ENCODE data around the gene LDLRAD2. TPM values are rescaled to one million over a fixed set of nuclear protein-coding genes. Genes with fewer than 3 reads are reported as not detected.
A peak's percentile ranks its signal among the peaks of the same experiment; 100 is the strongest.

Gene LDLRAD2
- total RNA-seq, 1 experiment from 2014 or later: 1.0 TPM

- Mint-ChIP-seq H3K9me3 (peaks cover 5 to 7% of the 10 kb centered on the region in 2 experiments; a peak in 3 of 5 replicates), H3K36me3 (ENCODE audit: insufficient read depth in 1 of 3, low read depth in 3 of 3) (peaks cover 2 to 8% (median 7%) of the 10 kb centered on the region in 3 experiments; a peak in 6 of 7 replicates), H3K27me3 (ENCODE audit: low read depth) (no peaks in the 10 kb centered on the region; the same call in 1 of the 2 replicates), H3K4me1 (peaks cover 10 to 18% of the 10 kb centered on the region in 2 experiments), H3K4me3 (peak overlapping the region; percentile 86 to 92), H3K27ac (peak overlapping the region; percentile 81 to 96 (median 87))
- Histone ChIP-seq H2AK5ac (ENCODE audit: insufficient read length, low read length) (no peak overlapping the region), H3K79me1 (ENCODE audit: insufficient read depth, low read depth, low read length, poor library complexity, severe bottlenecking) (peaks cover 2% of the 10 kb centered on the region), H3K4me1 (ENCODE audit: insufficient read depth, low read length) (no peaks in the 10 kb centered on the region), H3K79me2 (ENCODE audit: insufficient read depth, low read length) (peaks cover 37% of the 10 kb centered on the region; the same call in 1 of the 2 replicates), H3K4me2 (ENCODE audit: insufficient read depth, insufficient read length, low read length) (peak overlapping the region; percentile 87), H2BK5ac (ENCODE audit: insufficient read length, low read length) (peak overlapping the region; percentile 73), H3K9ac (ENCODE audit: extremely low read depth, insufficient read length, low read length) (peak overlapping the region; percentile 89), H2AFZ (ENCODE audit: low read length) (no peak overlapping the region), H3K23ac (ENCODE audit: insufficient read length, low read depth, low read length) (no peak overlapping the region), H3K4ac (ENCODE audit: low read depth, low read length) (no peak overlapping the region), H4K5ac (ENCODE audit: insufficient read length, low read depth, low read length) (no peak overlapping the region), H2BK15ac (ENCODE audit: low read depth, low read length) (no peak overlapping the region), H3K27me3 (ENCODE audit: insufficient read depth, low read length) (no peaks in the 10 kb centered on the region), H3K56ac (ENCODE audit: insufficient read length, low read depth, low read length) (no peak overlapping the region), H4K20me1 (ENCODE audit: control insufficient read depth, insufficient read depth, insufficient read length) (no peaks in the 10 kb centered on the region), H3K14ac (ENCODE audit: insufficient read depth, low read length) (peak overlapping the region; percentile 93), H3T11ph (ENCODE audit: low read length) (no peak overlapping the region), H4K8ac (replicated peaks; ENCODE audit: insufficient read length, low read depth, low read length) (no peak overlapping the region), H2BK20ac (ENCODE audit: low read depth, low read length, poor library complexity, severe bottlenecking) (no peak overlapping the region), H3K27ac (ENCODE audit: insufficient read length, low read depth, low read length) (peak overlapping the region; percentile 55), H2BK12ac (ENCODE audit: insufficient read length, low read depth, low read length) (no peak overlapping the region), H4K91ac (ENCODE audit: insufficient read length, low read depth, low read length) (no peak overlapping the region), H3K18ac (ENCODE audit: insufficient read length, low read depth, low read length) (peak overlapping the region; percentile 85), H3K9me3 (ENCODE audit: control insufficient read depth, low read depth, low read length) (no peaks in the 10 kb centered on the region), H2BK120ac (ENCODE audit: low read depth, low read length, poor library complexity, severe bottlenecking) (no peak overlapping the region), H3K23me2 (ENCODE audit: insufficient read length, low read depth, low read length, poor library complexity, severe bottlenecking) (peaks cover 9% of the 10 kb centered on the region)
- TF ChIP-seq CTCF (conservative IDR thresholded peaks at IDR 0.05): peak; percentile 36; the same call in 2 of the 3 replicates
- DNase-seq: peak; percentile 59
- WGBS (ENCODE audit: extremely low coverage, insufficient read length, low lambda C conversion rate): no CpG with 5 or more reads among the region's 37 CpGs
Observed at GRCh38 chr1:21782349-21782867, 29.7 kb upstream of the LDLRAD2 start.
